ENCODE measurements around the gene LETM1. TPM values are rescaled to one million over a fixed set of nuclear protein-coding genes. Genes with fewer than 3 reads are reported as not detected.

LETM1 gene
- total and polyA plus RNA-seq, 2 experiments from 2014 or later = 19.0 to 42.3 TPM

- no peaks in the 10 kb centered on the region for H3K36me3 ChIP-seq (ENCODE audit: low read depth)
- H3K4me2 ChIP-seq (ENCODE audit: unreplicated experiment) = no peak overlapping the region
- no peak for DNase-seq
- TF ChIP-seq EZH2phosphoT487 (IDR thresholded peaks at IDR 0.05; ENCODE audit: insufficient read depth, low read depth) = no peak
- peaks cover 13% of the 10 kb centered on the region; the same call in 1 of the 2 replicates for H3K4me1 ChIP-seq (ENCODE audit: insufficient read depth)
- in situ Hi-C loops (cut with MboI) = no loop called here
- H4K20me1 ChIP-seq (ENCODE audit: insufficient read depth) = no peaks in the 10 kb centered on the region
- no peak overlapping the region for H2AFZ ChIP-seq
- 0 out of 2 replicates have a peak, but pooled peaks cover 10% of the 10 kb centered on the region for H3F3A ChIP-seq (ENCODE audit: insufficient read depth)
- H3K27me3 ChIP-seq (replicated peaks; ENCODE audit: insufficient read depth) = no peaks in the 10 kb centered on the region
- peaks cover 100% of the 10 kb centered on the region for H3K79me2 ChIP-seq (ENCODE audit: insufficient read depth)
- H3K27ac ChIP-seq = no peak overlapping the region
- no peak overlapping the region for H3K9ac ChIP-seq
- WGBS, 2 experiments (ENCODE audit: low coverage in 1 of 2, low lambda C conversion rate in 2 of 2, missing lambda C conversion rate in 2 of 2) = 98 to 99% methylated on average over 11 of the region's 11 CpGs
- H3K4me3 ChIP-seq = no peak overlapping the region
- no peaks in the 10 kb centered on the region for H3K9me3 ChIP-seq (ENCODE audit: low read depth)
- no peaks in the 10 kb centered on the region for H3K9me2 ChIP-seq (ENCODE audit: insufficient read depth)
These were observed 35.1 kb upstream of the LETM1 start for GRCh38 chr4:1890979-1891570.

- Histone ChIP-seq H3K9me2 (ENCODE audit: insufficient read depth) (no peaks in the 10 kb centered on the region), H3K9ac (no peak overlapping the region), H3K27ac (no peak overlapping the region), H4K20me1 (ENCODE audit: insufficient read depth) (no peaks in the 10 kb centered on the region), H3K9me3 (ENCODE audit: low read depth) (no peaks in the 10 kb centered on the region), H3K79me2 (ENCODE audit: insufficient read depth) (peaks cover 100% of the 10 kb centered on the region), H2AFZ (no peak overlapping the region), H3F3A (ENCODE audit: insufficient read depth) (0 out of 2 replicates have a peak, but pooled peaks cover 10% of the 10 kb centered on the region), H3K4me1 (ENCODE audit: insufficient read depth) (peaks cover 9% of the 10 kb centered on the region; the same call in 1 of the 2 replicates), H3K4me3 (no peak overlapping the region), H3K4me2 (ENCODE audit: unreplicated experiment) (no peak overlapping the region), H3K36me3 (ENCODE audit: low read depth) (no peaks in the 10 kb centered on the region), H3K27me3 (replicated peaks; ENCODE audit: insufficient read depth) (no peaks in the 10 kb centered on the region)
- TF ChIP-seq EZH2 (IDR thresholded peaks at IDR 0.05; ENCODE audit: insufficient read depth, poor library complexity, severe bottlenecking) (no peak), EZH2phosphoT487 (IDR thresholded peaks at IDR 0.05; ENCODE audit: insufficient read depth, low read depth) (no peak)
- in situ Hi-C loops (cut with MboI) = no loop called here
- 74 to 83% methylated on average over 2 of the region's 2 CpGs for WGBS, 2 experiments (ENCODE audit: low coverage in 1 of 2, low lambda C conversion rate in 2 of 2, missing lambda C conversion rate in 2 of 2)
- DNase-seq = no peak
These were observed 31.1 kb upstream of the LETM1 start for GRCh38 chr4:1887052-1887451.

- Histone ChIP-seq H4K20me1 (ENCODE audit: insufficient read depth) (no peaks in the 10 kb centered on the region), H3K27me3 (replicated peaks; ENCODE audit: insufficient read depth) (no peaks in the 10 kb centered on the region), H3K9me3 (ENCODE audit: low read depth) (no peaks in the 10 kb centered on the region), H3K27ac (no peak overlapping the region), H2AFZ (no peak overlapping the region), H3F3A (ENCODE audit: insufficient read depth) (0 out of 2 replicates have a peak, but pooled peaks cover 10% of the 10 kb centered on the region), H3K4me2 (ENCODE audit: unreplicated experiment) (no peak overlapping the region), H3K4me3 (no peak overlapping the region), H3K4me1 (ENCODE audit: insufficient read depth) (peaks cover 14% of the 10 kb centered on the region; the same call in 1 of the 2 replicates), H3K79me2 (ENCODE audit: insufficient read depth) (peaks cover 100% of the 10 kb centered on the region), H3K9ac (no peak overlapping the region), H3K9me2 (ENCODE audit: insufficient read depth) (no peaks in the 10 kb centered on the region), H3K36me3 (ENCODE audit: low read depth) (no peaks in the 10 kb centered on the region)
- WGBS, 2 experiments (ENCODE audit: low coverage in 1 of 2, low lambda C conversion rate in 2 of 2, missing lambda C conversion rate in 2 of 2) = 98 to 100% methylated on average over 2 of the region's 2 CpGs
- DNase-seq = no peak
- in situ Hi-C loops (cut with MboI) = no loop called here
- no peak for TF ChIP-seq EZH2phosphoT487 (IDR thresholded peaks at IDR 0.05; ENCODE audit: insufficient read depth, low read depth)
- no peak for TF ChIP-seq EZH2 (IDR thresholded peaks at IDR 0.05; ENCODE audit: insufficient read depth, poor library complexity, severe bottlenecking)
These were observed 29.5 kb upstream of the LETM1 start for GRCh38 chr4:1885414-1885813.

- TF ChIP-seq EZH2phosphoT487 (IDR thresholded peaks at IDR 0.05; ENCODE audit: insufficient read depth, low read depth) (no peak), EZH2 (IDR thresholded peaks at IDR 0.05; ENCODE audit: insufficient read depth, poor library complexity, severe bottlenecking) (no peak)
- 87 to 90% methylated on average over 8 of the region's 8 CpGs for WGBS, 2 experiments (ENCODE audit: low coverage in 1 of 2, low lambda C conversion rate in 2 of 2, missing lambda C conversion rate in 2 of 2)
- Histone ChIP-seq H3K27ac (no peak overlapping the region), H3K4me1 (ENCODE audit: insufficient read depth) (peaks cover 6% of the 10 kb centered on the region; the same call in 1 of the 2 replicates), H3K27me3 (replicated peaks; ENCODE audit: insufficient read depth) (no peaks in the 10 kb centered on the region), H3F3A (ENCODE audit: insufficient read depth) (0 out of 2 replicates have a peak, but pooled peaks cover 7% of the 10 kb centered on the region), H3K4me2 (ENCODE audit: unreplicated experiment) (no peak overlapping the region), H3K9me3 (ENCODE audit: low read depth) (no peaks in the 10 kb centered on the region), H2AFZ (no peak overlapping the region), H3K9me2 (ENCODE audit: insufficient read depth) (no peaks in the 10 kb centered on the region), H3K79me2 (ENCODE audit: insufficient read depth) (peaks cover 100% of the 10 kb centered on the region), H3K9ac (no peak overlapping the region), H3K4me3 (no peak overlapping the region), H3K36me3 (ENCODE audit: low read depth) (no peaks in the 10 kb centered on the region), H4K20me1 (ENCODE audit: insufficient read depth) (0 out of 2 replicates have a peak, but pooled peaks cover 1% of the 10 kb centered on the region)
- in situ Hi-C loops (cut with MboI) = no loop called here
- no peak for DNase-seq
These were observed 27.6 kb upstream of the LETM1 start for GRCh38 chr4:1883583-1883982.
